PC-3 (cell line): ENCODE data around the gene MAP7D3. TPM values are rescaled to one million over a fixed set of nuclear protein-coding genes. Genes with fewer than 3 reads are reported as not detected.
A peak's percentile ranks its signal among the peaks of the same experiment; 100 is the strongest.

Source experiments
- ATAC-seq: fragments of 200-7000 bp; cut with Tn5 transposase; 2 replicates; pipeline ENCODE4 v1.9.1; 2020; ENCODE audit warnings: mild to moderate bottlenecking, moderate library complexity
- BruUV-seq: library from RNA; stranded (reverse); fragments of 400-500 nt; replicated peaks from 2 replicates; lab custom pipeline; 2021; lab: Mats Ljungman, UMichigan
- CTCF ChIA-PET: fragments of 300-600 bp; sonication (Branson Sonifier 250); formaldehyde crosslinking; loops from one replicate; lab custom pipeline; 2022; ENCODE audit warnings: antibody characterized with exemption; lab: Charles Lee
- POLR2A ChIA-PET: fragments of 300-600 bp; sonication (Branson Sonifier 250); formaldehyde crosslinking; loops from one replicate; lab custom pipeline; 2022; ENCODE audit warnings: antibody characterized with exemption; ENCODE audit not compliant: unreplicated experiment; lab: Charles Lee
- DNase-seq: peaks from one replicate; pipeline ENCODE4 v3.0.0-alpha.2; 2015
- H2AFZ ChIP-seq: fragments of 300-600 bp; sonication (generic); 2 replicates; pipeline ENCODE4 v1.6.0; 2016; ENCODE audit warnings: antibody characterized with exemption, low read length
- H3F3A ChIP-seq: fragments of 300-600 bp; sonication (generic); one replicate; pipeline ENCODE4 v1.6.0; 2017; ENCODE audit warnings: antibody characterized with exemption, low read length, control low read depth, mild to moderate bottlenecking; ENCODE audit not compliant: unreplicated experiment
- H3K27ac ChIP-seq: fragments of 300-600 bp; sonication (generic); 2 replicates; pipeline ENCODE4 v1.5.1; 2016; ENCODE audit warnings: mild to moderate bottlenecking, low read length
- H3K27me3 ChIP-seq: fragments of 300-600 bp; sonication (generic); 2 replicates; pipeline ENCODE4 v1.6.1; 2016; ENCODE audit warnings: low read length, mixed read lengths
- H3K36me3 ChIP-seq: fragments of 300-600 bp; sonication (generic); 2 replicates; pipeline ENCODE4 v1.6.1; 2016; ENCODE audit warnings: low read depth, mixed run types, low read length, mixed read lengths
- H3K4me1 ChIP-seq: fragments of 300-600 bp; sonication (generic); 2 replicates; pipeline ENCODE4 v1.5.1; 2016; ENCODE audit warnings: low read length; ENCODE audit not compliant: insufficient read depth
- H3K4me2 ChIP-seq: fragments of 300-600 bp; sonication (generic); 2 replicates; pipeline ENCODE4 v1.6.0; 2016; ENCODE audit warnings: low read length
- H3K4me3 ChIP-seq: fragments of 300-600 bp; sonication (generic); 2 replicates; pipeline ENCODE4 v1.5.1; 2016; ENCODE audit warnings: mild to moderate bottlenecking, low read length, mixed read lengths
- H3K79me2 ChIP-seq: fragments of 300-600 bp; sonication (generic); 2 replicates; pipeline ENCODE4 v1.6.1; 2017; ENCODE audit warnings: low read length, mixed read lengths
- H3K9ac ChIP-seq: fragments of 300-600 bp; sonication (generic); 2 replicates; pipeline ENCODE4 v1.6.0; 2016; ENCODE audit warnings: mild to moderate bottlenecking, low read length
- H3K9me2 ChIP-seq: fragments of 300-600 bp; sonication (generic); replicated peaks from 2 replicates; pipeline ENCODE4 v1.6.1; 2016; ENCODE audit warnings: mixed run types, low read length, mixed read lengths
- H3K9me3 ChIP-seq: fragments of 300-600 bp; sonication (generic); 2 replicates; pipeline ENCODE4 v1.6.1; 2016; ENCODE audit warnings: low read length, mixed read lengths
- H4K20me1 ChIP-seq: fragments of 300-600 bp; sonication (generic); 2 replicates; pipeline ENCODE4 v1.6.1; 2016; ENCODE audit warnings: low read length, mixed read lengths
- EZH2 ChIP-seq: fragments of 300-600 bp; sonication (generic); IDR thresholded peaks from one replicate; pipeline ENCODE4 v1.6.1; 2017; ENCODE audit warnings: antibody characterized with exemption, mild to moderate bottlenecking, low read length; ENCODE audit not compliant: unreplicated experiment
- EZH2phosphoT487 ChIP-seq: fragments of 300-600 bp; sonication (generic); IDR thresholded peaks from 2 replicates; pipeline ENCODE4 v1.6.1; 2018; ENCODE audit warnings: mild to moderate bottlenecking, antibody characterized with exemption, low read length, borderline replicate concordance
- intact Hi-C: fragments of 100-400 bp; cut with micrococcal nuclease; formaldehyde crosslinking; loops from 2 replicates; pipeline ENCODE4 v1.9.0; 2023
- total RNA-seq: library from RNA; depleted of rRNA; stranded (reverse); fragments of >200 nt; gene quantifications from 2 replicates; pipeline ENCODE4 v1.2.3, GENCODE V29; 2014
- TF ChIP-seq, protein P1 (sequence below): fragments of 300-600 bp; sonication (generic); conservative IDR thresholded peaks from 2 replicates; pipeline ENCODE4 v1.5.1; 2017; ENCODE audit warnings: antibody characterized with exemption, low read depth, mild to moderate bottlenecking, low read length

Gene MAP7D3
- total RNA-seq, 1 experiment from 2014 or later = 0.40 TPM

DNA sequence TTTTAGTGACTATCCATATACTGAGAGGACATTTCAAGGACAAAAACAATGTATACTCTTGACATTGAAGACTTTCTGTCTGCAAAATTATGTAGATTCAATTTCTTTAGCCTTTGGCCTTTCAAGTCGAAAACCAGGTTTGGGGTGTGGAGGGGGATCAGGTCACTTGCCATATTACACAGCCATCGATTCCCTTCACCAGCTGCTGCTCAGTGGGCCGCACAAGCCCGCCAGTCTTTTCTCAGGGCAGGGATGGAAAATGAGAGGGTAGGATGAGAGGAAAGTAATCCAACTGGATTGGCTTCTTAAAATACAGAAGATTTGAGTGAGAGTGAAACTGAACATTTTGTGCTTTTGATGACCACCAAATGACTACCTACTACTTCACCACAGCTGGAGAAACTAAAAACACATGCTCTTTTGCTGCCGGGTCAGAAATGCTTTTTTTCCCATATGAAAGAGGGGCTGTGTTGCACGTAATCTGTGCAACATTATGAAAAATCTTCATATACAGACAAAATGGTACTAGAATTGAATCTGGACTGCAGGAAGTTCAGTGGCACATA lies 52.4 kb downstream of the MAP7D3 start:
- H3K79me2 ChIP-seq = no peaks in the 10 kb centered on the region
- ATAC-seq = no peak
- H3K9me3 ChIP-seq = no peaks in the 10 kb centered on the region
- peaks cover 26% of the 10 kb centered on the region for H3K4me1 ChIP-seq
- no peak overlapping the region for H2AFZ ChIP-seq
- TF ChIP-seq, protein P1, sequence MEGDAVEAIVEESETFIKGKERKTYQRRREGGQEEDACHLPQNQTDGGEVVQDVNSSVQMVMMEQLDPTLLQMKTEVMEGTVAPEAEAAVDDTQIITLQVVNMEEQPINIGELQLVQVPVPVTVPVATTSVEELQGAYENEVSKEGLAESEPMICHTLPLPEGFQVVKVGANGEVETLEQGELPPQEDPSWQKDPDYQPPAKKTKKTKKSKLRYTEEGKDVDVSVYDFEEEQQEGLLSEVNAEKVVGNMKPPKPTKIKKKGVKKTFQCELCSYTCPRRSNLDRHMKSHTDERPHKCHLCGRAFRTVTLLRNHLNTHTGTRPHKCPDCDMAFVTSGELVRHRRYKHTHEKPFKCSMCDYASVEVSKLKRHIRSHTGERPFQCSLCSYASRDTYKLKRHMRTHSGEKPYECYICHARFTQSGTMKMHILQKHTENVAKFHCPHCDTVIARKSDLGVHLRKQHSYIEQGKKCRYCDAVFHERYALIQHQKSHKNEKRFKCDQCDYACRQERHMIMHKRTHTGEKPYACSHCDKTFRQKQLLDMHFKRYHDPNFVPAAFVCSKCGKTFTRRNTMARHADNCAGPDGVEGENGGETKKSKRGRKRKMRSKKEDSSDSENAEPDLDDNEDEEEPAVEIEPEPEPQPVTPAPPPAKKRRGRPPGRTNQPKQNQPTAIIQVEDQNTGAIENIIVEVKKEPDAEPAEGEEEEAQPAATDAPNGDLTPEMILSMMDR = no peak
- TF ChIP-seq EZH2phosphoT487 (no peak), EZH2 (no peak)
- CTCF ChIA-PET = no interaction called here
- no TSS peak for BruUV-seq
- no peaks in the 10 kb centered on the region for H3K27me3 ChIP-seq
- no peaks in the 10 kb centered on the region for H4K20me1 ChIP-seq
- POLR2A ChIA-PET = no interaction called here
- no peaks in the 10 kb centered on the region for H3K36me3 ChIP-seq
- H3K27ac ChIP-seq = no peak overlapping the region
- no peak overlapping the region for H3K9ac ChIP-seq
- no peak overlapping the region for H3K4me3 ChIP-seq
- no peak overlapping the region for H3K4me2 ChIP-seq
- no peaks in the 10 kb centered on the region for H3K9me2 ChIP-seq
- intact Hi-C loops = no loop called here
- H3F3A ChIP-seq = no peaks in the 10 kb centered on the region
- no peak for DNase-seq

- no peaks in the 10 kb centered on the region for H3K9me3 ChIP-seq
- no peaks in the 10 kb centered on the region for H3K79me2 ChIP-seq
- TF ChIP-seq EZH2phosphoT487 = no peak
- no peak for TF ChIP-seq EZH2
- TF ChIP-seq, protein P1 = no peak
- H3K27ac ChIP-seq = no peak overlapping the region
- intact Hi-C loops = no loop called here
- H3K36me3 ChIP-seq = no peaks in the 10 kb centered on the region
- H3K9me2 ChIP-seq = no peaks in the 10 kb centered on the region
- H3K4me3 ChIP-seq = no peak overlapping the region
- no peak overlapping the region for H3K4me2 ChIP-seq
- peaks cover 18% of the 10 kb centered on the region for H3K4me1 ChIP-seq
- no peak overlapping the region for H2AFZ ChIP-seq
- H3K9ac ChIP-seq = no peak overlapping the region
- no peaks in the 10 kb centered on the region for H3K27me3 ChIP-seq
- DNase-seq (no peak), ATAC-seq (no peak)
- H4K20me1 ChIP-seq = no peaks in the 10 kb centered on the region
- ChIA-PET CTCF (no interaction called here), POLR2A (no interaction called here)
- H3F3A ChIP-seq = no peaks in the 10 kb centered on the region
- BruUV-seq = no TSS peak
These were observed 53.2 kb downstream of the MAP7D3 start for GRCh38 chrX:136198010-136198409.

GRCh38 chrX:136196691-136197155 lies 54.5 kb downstream of the MAP7D3 start:
- H3K4me3 ChIP-seq = no peak overlapping the region
- H3K79me2 ChIP-seq = no peaks in the 10 kb centered on the region
- intact Hi-C loops = no loop called here
- no peak overlapping the region for H2AFZ ChIP-seq
- H3K4me2 ChIP-seq = no peak overlapping the region
- H3F3A ChIP-seq = no peaks in the 10 kb centered on the region
- H3K27ac ChIP-seq = no peak overlapping the region
- no peaks in the 10 kb centered on the region for H3K9me3 ChIP-seq
- TF ChIP-seq, protein P1 = no peak
- TF ChIP-seq EZH2 (no peak), EZH2phosphoT487 (no peak)
- H3K4me1 ChIP-seq = peaks cover 11% of the 10 kb centered on the region; the same call in 1 of the 2 replicates
- H3K27me3 ChIP-seq = no peaks in the 10 kb centered on the region
- no peaks in the 10 kb centered on the region for H3K9me2 ChIP-seq
- H3K36me3 ChIP-seq = no peaks in the 10 kb centered on the region
- H4K20me1 ChIP-seq = no peaks in the 10 kb centered on the region
- CTCF ChIA-PET = no interaction called here
- BruUV-seq = no TSS peak
- DNase-seq (peak; percentile 59), ATAC-seq (peak; percentile 38)
- POLR2A ChIA-PET = no interaction called here
- H3K9ac ChIP-seq = no peak overlapping the region
